Retinal pigment epithelial cell (primary cell): ENCODE data around the gene TRIM17.

Experiments
- DNase-seq: peaks from one replicate; pipeline ENCODE4 v3.0.0-alpha.2; 2010; ENCODE audit warnings: low read depth
- H3K4me3 ChIP-seq: 2 replicates; pipeline ENCODE4 v1.5.1; 2011; ENCODE audit warnings: mild to moderate bottlenecking, low read length, control low read depth, moderate library complexity
- CTCF ChIP-seq: conservative IDR thresholded peaks from 2 replicates; pipeline ENCODE4 v1.5.1; 2011; ENCODE audit warnings: low read depth, low read length, control low read depth, inconsistent platforms

The TRIM17 gene

GRCh38 chr1:228410015-228410414 lies 6.6 kb downstream of the TRIM17 start:
- H3K4me3 ChIP-seq, result no peak overlapping the region
- TF ChIP-seq CTCF, result no peak
- no peak for DNase-seq

GRCh38 chr1:228408869-228409805 lies 7.5 kb downstream of the TRIM17 start:
- no peak overlapping the region for H3K4me3 ChIP-seq
- no peak for TF ChIP-seq CTCF
- DNase-seq, result no peak

GRCh38 chr1:228408041-228408868 lies 8.4 kb downstream of the TRIM17 start:
- H3K4me3 ChIP-seq, result peak overlapping the region; percentile 79
- no peak for TF ChIP-seq CTCF

GRCh38 chr1:228407106-228408040 lies 9.3 kb downstream of the TRIM17 start:
- H3K4me3 ChIP-seq, result peak overlapping the region; percentile 79
- DNase-seq, result no peak
- TF ChIP-seq CTCF, result no peak

More at GRCh38 chr1:228408041-228408868, 8.4 kb downstream of the TRIM17 start:
- no peak for DNase-seq

- H3K4me3 ChIP-seq, result peak overlapping the region; percentile 79
- no peak for DNase-seq
- TF ChIP-seq CTCF, result no peak
Measured at GRCh38 chr1:228405979-228406228, 10.8 kb downstream of the TRIM17 start.

- peak overlapping the region; percentile 79 for H3K4me3 ChIP-seq
- TF ChIP-seq CTCF, result no peak
- DNase-seq, result no peak
Measured at GRCh38 chr1:228405200-228405978, 11.3 kb downstream of the TRIM17 start.
